BLaER1 treated with 17β-estradiol and CSF1 and Interleukin-3, amounts not matched to agents 10 nM and 100 nM (cell line): Measurements from ENCODE around the gene MYO5B.
A peak's percentile ranks its signal among the peaks of the same experiment; 100 is the strongest.
"Not testable (repeated sequence)": the region's sequence is repeated elsewhere in the genome, so short reads cannot be mapped to it uniquely, and the experiment has no call there.

Experiments used
- H3K27ac ChIP-seq, 11 experiments: shearing (Covaris generic); formaldehyde crosslinking; 2 replicates each; pipeline ENCODE4 v1.8.1; 2022
- H3K27me3 ChIP-seq, 11 experiments: shearing (Covaris generic); formaldehyde crosslinking; 2 replicates each; pipeline ENCODE4 v1.8.1; 2022
- H3K36me3 ChIP-seq, 11 experiments: shearing (Covaris generic); formaldehyde crosslinking; 2 replicates each; pipeline ENCODE4 v1.8.1; 2022
- H3K4me1 ChIP-seq, 10 experiments: shearing (Covaris generic); formaldehyde crosslinking; 2 replicates each; pipeline ENCODE4 v1.8.1; 2022
- H3K4me2 ChIP-seq, 11 experiments: shearing (Covaris generic); formaldehyde crosslinking; 2 replicates each; pipeline ENCODE4 v1.8.1; 2022
- H3K4me3 ChIP-seq, 10 experiments: shearing (Covaris generic); formaldehyde crosslinking; 2 replicates each; pipeline ENCODE4 v1.8.1; 2022
- H3K9ac ChIP-seq, 11 experiments: shearing (Covaris generic); formaldehyde crosslinking; 2 replicates each; pipeline ENCODE4 v1.8.1; 2022
- H3K9me3 ChIP-seq, 11 experiments: shearing (Covaris generic); formaldehyde crosslinking; replicated peaks in 1 of 11; 2 replicates each; pipeline ENCODE4 v1.8.1; 2022
- H4K20me1 ChIP-seq, 11 experiments: shearing (Covaris generic); formaldehyde crosslinking; 2 replicates each; pipeline ENCODE4 v1.8.1; 2022
- Cebpa-rat ChIP-seq, 11 experiments: shearing (Covaris generic); IDR thresholded peaks; 2 replicates each; pipeline ENCODE4 v1.8.1; 2022

The MYO5B gene

DNA sequence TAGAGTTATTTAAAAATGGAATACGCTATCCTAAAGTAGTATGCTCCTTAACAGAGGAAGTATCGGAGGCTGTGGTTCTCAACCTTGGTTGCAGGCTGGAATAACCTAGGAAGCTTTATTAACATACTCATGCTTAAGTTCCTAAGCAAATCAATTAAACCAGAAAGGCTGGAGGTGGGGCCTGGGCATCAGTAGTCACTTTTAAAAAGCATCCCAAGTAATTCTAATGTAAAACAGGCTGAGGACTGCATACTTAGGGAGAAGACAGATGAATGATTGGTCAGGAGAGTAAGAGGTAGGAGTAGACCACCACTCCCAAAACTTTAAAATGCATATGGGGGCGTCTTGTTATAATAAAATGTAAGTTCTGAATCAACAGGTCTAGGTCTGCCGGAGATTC lies 396.9 kb downstream of the MYO5B start:
- H3K4me1 ChIP-seq = no peaks in the 10 kb centered on the region
- H3K36me3 ChIP-seq = peaks cover 69 to 98% (median 82%) of the 10 kb centered on the region in 11 experiments
- H3K27me3 ChIP-seq = no peaks in the 10 kb centered on the region
- no peak for TF ChIP-seq Cebpa-rat (IDR thresholded peaks at IDR 0.05)
- H3K9ac ChIP-seq = no peak overlapping the region
- no peak overlapping the region for H3K27ac ChIP-seq
- H3K9me3 ChIP-seq = peaks cover 0 to 23% (median 4%) of the 10 kb centered on the region in 11 experiments; a peak in 10 of 22 replicates
- peaks cover 0 to 11% (median 0%) of the 10 kb centered on the region in 11 experiments; a peak in 5 of 22 replicates for H4K20me1 ChIP-seq
- no peak overlapping the region for H3K4me2 ChIP-seq
- H3K4me3 ChIP-seq = no peak overlapping the region

DNA sequence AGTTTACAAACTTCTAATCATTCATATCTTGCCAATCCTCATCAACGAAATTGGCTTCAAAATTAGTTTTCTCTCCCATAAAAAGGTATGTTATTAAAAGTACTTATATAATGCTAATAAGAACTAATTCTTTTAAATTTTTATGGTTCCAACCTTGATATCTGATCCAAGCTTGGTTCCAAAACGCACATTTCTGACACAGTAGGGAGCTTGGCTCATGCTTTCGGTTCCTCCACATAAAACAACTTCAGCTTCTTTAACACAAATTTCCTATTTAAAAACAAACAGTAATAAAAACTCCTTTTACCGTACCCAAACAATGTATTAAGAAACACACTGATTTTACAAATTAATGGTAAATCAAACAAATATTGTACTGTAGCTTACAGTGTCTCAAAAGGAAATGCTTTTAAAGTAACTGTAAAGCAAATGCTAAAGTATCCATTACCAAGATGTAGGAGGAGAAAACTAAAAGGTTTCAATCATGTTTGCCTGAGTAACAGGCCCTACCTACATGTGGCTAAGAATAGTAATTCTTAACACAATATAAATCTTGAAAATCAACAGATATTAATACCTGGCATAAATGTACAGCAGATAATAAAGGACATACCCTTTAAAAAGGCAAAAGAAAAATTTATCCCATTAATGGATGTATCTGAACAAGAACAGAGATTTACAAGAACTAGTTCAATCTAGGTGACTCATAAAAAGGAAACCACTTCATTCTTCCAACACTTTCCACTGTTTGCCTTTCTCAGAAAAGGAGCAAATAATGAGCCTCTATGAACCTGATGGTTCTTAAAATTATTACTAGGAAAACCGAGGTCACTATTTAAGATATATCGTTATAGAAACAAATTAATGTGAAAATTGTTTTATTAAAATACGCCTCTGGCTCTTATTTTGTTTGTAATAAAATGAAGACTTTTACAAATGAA lies 399.1 kb downstream of the MYO5B start:
- peaks cover 72 to 98% (median 84%) of the 10 kb centered on the region in 11 experiments for H3K36me3 ChIP-seq

DNA sequence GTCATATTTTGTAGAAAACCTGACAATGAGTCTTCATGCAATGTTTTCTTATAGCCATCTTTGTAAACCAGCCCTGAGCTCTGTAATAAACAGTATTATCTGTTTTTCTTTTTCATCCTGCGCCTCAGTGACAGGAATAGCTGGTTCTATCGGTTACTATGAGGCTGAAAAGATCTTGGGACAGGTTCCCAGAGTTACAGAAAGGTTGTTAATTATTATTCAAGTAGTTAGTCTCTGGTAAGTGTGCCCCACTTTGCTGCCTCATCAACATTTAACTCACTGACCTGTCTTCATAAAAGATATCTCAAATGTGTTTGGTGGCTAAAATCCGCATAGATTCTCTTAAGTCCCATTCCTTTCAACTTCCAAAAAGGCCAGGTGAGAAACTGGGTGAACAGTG lies 400.2 kb downstream of the MYO5B start:
- Histone ChIP-seq H4K20me1 (no peaks in the 10 kb centered on the region; a peak in 1 of 22 replicates), H3K4me2 (no peak overlapping the region), H3K4me1 (no peaks in the 10 kb centered on the region), H3K27ac (no peak overlapping the region), H3K4me3 (no peak overlapping the region), H3K9ac (no peak overlapping the region), H3K36me3 (peaks cover 80 to 99% (median 88%) of the 10 kb centered on the region in 11 experiments), H3K9me3 (peaks cover 0 to 7% (median 0%) of the 10 kb centered on the region in 11 experiments; a peak in 9 of 22 replicates), H3K27me3 (no peaks in the 10 kb centered on the region)
- TF ChIP-seq Cebpa-rat (IDR thresholded peaks at IDR 0.05) = no peak

More for the DNA sequence above, 399.1 kb downstream of the MYO5B start:
- no peak overlapping the region for H3K4me2 ChIP-seq
- no peaks in the 10 kb centered on the region for H3K27me3 ChIP-seq
- peaks cover 0 to 17% (median 0%) of the 10 kb centered on the region in 11 experiments; a peak in 10 of 22 replicates for H3K9me3 ChIP-seq
- H3K4me3 ChIP-seq = no peak overlapping the region
- H3K27ac ChIP-seq = no peak overlapping the region
- H3K9ac ChIP-seq = no peak overlapping the region
- no peaks in the 10 kb centered on the region for H3K4me1 ChIP-seq
- H4K20me1 ChIP-seq = no peaks in the 10 kb centered on the region; a peak in 1 of 22 replicates
- no peak for TF ChIP-seq Cebpa-rat (IDR thresholded peaks at IDR 0.05)

DNA sequence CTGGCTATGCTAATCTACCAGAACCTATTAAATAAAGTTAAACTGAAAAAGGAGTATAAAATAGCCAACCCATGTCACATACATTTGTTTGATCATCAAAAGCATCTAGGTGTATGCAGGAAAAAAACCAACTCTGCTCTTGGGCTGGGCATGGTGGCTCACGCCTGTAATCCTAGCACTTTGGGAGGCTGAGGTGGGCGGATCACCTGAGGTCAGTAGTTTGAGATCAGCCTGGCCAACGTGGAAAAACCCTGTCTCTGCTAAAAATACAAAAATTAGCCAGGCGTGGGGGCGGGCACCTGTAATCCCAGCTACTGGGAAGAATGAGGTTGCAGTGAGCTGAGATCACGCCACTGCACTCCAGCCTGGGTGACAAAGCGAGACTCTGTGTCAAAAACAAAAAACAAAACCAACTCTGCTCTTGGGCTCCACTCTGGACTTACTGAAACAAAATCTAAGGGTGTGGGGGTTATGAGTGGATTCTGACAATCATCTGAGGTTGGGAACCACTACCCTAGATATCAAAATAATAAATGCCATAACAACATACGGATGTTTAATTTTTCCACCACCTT lies 405.3 kb downstream of the MYO5B start:
- Histone ChIP-seq H3K36me3 (peaks cover 90 to 100% (median 99%) of the 10 kb centered on the region in 11 experiments), H3K4me1 (peaks cover 0 to 11% (median 6%) of the 10 kb centered on the region in 10 experiments; a peak in 9 of 20 replicates)
- H3K27me3 ChIP-seq, H3K4me2 ChIP-seq, H3K9ac ChIP-seq, H3K27ac ChIP-seq, H3K4me3 ChIP-seq, H4K20me1 ChIP-seq, H3K9me3 ChIP-seq: not testable (repeated sequence)

DNA sequence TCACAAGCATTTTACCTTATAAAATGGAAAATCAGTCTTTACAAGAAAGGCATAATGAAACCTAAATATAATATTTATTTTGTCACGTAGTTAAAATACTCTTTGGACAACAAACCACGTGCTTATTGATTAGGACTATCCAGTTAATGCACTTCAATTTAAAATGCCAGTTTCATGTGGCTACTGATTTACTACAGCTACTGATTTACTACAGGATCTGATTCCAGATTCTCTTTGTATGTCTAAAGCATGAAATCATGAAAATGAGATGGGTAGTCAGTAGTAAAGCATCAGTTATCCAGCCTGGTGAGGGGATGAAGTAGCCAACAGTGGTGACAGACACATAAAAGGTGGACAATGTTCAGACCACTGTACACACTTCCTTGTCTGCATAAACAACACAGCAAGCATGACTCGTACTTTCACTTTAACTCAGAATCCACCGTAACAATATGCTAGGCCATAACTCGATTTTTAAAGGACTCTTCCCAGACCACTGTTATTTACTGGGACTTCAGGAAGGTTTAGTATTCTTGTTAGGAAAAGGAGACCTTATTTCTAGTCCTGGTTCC lies 406.5 kb downstream of the MYO5B start:
- no peak overlapping the region for H3K4me3 ChIP-seq
- peak overlapping the region in 7 of 11 experiments; percentile 7 to 30 (median 14); a peak in 8 of 22 replicates for H3K27ac ChIP-seq
- no peak for TF ChIP-seq Cebpa-rat (IDR thresholded peaks at IDR 0.05)
- no peaks in the 10 kb centered on the region for H3K9me3 ChIP-seq
- H3K4me1 ChIP-seq = peaks cover 0 to 11% (median 6%) of the 10 kb centered on the region in 10 experiments; a peak in 9 of 20 replicates
- peak overlapping the region in 3 of 11 experiments; percentile 2 to 44 (median 3); a peak in 1 of 22 replicates for H3K9ac ChIP-seq
- no peaks in the 10 kb centered on the region for H4K20me1 ChIP-seq
- H3K4me2 ChIP-seq = peak overlapping the region in 4 of 11 experiments; percentile 6 to 67 (median 56); a peak in 7 of 22 replicates
- H3K27me3 ChIP-seq = no peaks in the 10 kb centered on the region
- peaks cover 90 to 100% (median 99%) of the 10 kb centered on the region in 11 experiments for H3K36me3 ChIP-seq

DNA sequence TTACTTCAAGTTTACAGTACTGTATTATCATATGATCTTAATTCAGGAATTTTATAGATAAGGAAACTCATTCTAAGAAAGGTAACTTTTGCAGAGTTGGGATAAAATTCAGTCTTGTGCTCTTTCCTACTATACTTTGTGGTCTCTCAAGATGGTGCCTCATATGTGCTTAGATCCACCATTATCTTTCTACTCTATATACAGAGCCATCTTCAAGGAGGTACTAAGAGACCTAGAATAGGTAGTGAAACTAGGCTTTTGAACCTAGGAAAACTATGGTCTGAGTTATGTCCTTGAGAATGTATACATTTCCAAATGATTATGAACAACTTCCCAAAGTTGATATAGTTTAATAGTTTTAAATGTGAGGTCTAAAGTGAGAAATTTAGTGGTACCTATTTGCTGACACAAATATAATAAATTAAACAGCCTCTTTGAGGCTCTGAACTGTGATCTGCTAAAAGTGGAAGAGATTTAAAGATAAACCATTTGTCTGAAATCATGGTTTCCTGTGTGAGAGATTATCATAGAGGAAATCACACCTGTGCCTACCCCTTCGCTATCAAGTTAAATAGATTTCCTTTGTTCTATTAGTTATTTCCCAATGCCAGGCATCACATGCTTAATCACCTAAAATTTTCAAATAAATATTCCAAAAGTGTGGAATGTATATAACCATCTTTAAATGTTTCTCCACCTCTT lies 408.8 kb downstream of the MYO5B start:
- Histone ChIP-seq H3K27me3 (no peaks in the 10 kb centered on the region), H3K36me3 (peaks cover 92 to 100% (median 99%) of the 10 kb centered on the region in 11 experiments), H3K4me3 (no peak overlapping the region), H3K9ac (no peak overlapping the region), H4K20me1 (no peaks in the 10 kb centered on the region), H3K9me3 (0 out of 22 replicates have a peak, but pooled peaks cover 0 to 1% (median 0%) of the 10 kb centered on the region in 11 experiments), H3K4me2 (no peak overlapping the region), H3K27ac (no peak overlapping the region), H3K4me1 (peaks cover 0 to 11% (median 6%) of the 10 kb centered on the region in 10 experiments; a peak in 9 of 20 replicates)
- TF ChIP-seq Cebpa-rat (IDR thresholded peaks at IDR 0.05) = no peak

DNA sequence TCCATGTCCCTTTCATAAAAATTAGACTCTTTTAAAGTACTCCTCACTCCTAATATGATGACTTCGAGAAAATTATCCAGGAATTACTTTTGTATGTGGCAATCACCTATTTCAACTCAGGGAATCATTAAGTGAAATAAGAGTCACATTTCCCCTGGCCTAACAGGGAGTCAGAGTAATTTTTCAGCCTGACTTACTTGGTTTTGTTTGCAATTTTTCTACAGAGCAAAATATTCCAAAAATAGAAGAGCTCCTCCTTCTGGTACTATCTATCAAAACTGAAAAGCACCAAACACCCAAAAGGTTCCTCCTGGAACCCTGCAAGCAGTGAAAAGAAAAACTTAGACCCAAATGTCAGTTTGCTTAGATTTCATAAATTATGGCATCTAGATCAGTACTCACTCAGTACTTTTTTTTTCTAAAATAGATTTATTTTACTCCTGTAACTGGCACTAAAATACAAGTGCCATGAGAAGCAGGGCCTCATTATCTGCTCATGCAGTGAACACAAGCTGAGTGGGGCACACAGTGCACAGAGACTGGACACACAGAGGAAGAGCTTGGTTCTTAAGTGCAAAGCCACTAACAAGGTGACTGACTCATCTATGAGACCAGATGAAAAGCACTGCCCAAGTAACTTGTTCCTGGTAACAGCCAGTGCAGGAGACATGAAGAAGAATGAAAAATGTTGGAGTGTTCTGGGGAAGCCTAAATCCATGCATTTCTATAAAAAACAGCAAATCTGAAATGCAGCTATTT lies 410.3 kb downstream of the MYO5B start:
- Histone ChIP-seq H3K9me3 (peaks cover 0 to 8% (median 0%) of the 10 kb centered on the region in 11 experiments; a peak in 1 of 22 replicates), H4K20me1 (no peaks in the 10 kb centered on the region), H3K9ac (no peak overlapping the region), H3K4me3 (no peak overlapping the region), H3K27me3 (no peaks in the 10 kb centered on the region), H3K36me3 (peaks cover 92 to 99% (median 96%) of the 10 kb centered on the region in 11 experiments), H3K4me2 (no peak overlapping the region), H3K4me1 (peaks cover 9 to 20% (median 11%) of the 10 kb centered on the region in 10 experiments), H3K27ac (no peak overlapping the region)
- TF ChIP-seq Cebpa-rat (IDR thresholded peaks at IDR 0.05) = no peak

DNA sequence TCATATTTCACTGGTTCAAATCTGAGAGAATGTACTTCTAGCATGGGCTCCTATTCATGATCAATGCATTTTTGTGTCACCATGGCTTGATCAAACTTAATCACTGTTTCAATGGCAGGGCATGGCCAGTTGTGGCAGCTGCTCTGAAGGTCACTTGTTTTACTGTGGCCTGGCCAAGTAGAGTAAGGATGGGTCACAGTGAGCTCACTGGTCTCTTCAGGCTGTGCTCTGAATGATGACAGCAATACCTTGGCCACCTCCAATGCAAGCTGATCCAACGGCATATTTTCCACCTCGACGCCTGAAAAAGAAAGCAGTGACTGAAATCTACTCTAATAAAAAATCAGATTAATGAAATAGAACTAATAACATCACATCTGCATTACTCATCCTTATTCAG lies 411.3 kb downstream of the MYO5B start:
- peaks cover 0 to 16% (median 4%) of the 10 kb centered on the region in 11 experiments; a peak in 13 of 22 replicates for H3K9me3 ChIP-seq
- not testable (repeated sequence) for H3K27me3 ChIP-seq, H3K9ac ChIP-seq, H3K4me3 ChIP-seq, H3K27ac ChIP-seq, H4K20me1 ChIP-seq, H3K4me2 ChIP-seq
- peaks cover 83 to 99% (median 89%) of the 10 kb centered on the region in 11 experiments for H3K36me3 ChIP-seq
- peaks cover 3 to 23% (median 20%) of the 10 kb centered on the region in 10 experiments for H3K4me1 ChIP-seq
